H9 (cell line): ENCODE data around the gene CNOT10. TPM values are rescaled to one million over a fixed set of nuclear protein-coding genes. Genes with fewer than 3 reads are reported as not detected.

Experiments
- DNase-seq: peaks from one replicate; pipeline ENCODE4 v3.0.0-alpha.2; 2017
- H2AFZ ChIP-seq: one replicate; pipeline ENCODE4 v1.6.1; 2013; ENCODE audit warnings: mild to moderate bottlenecking, low read length, control low read depth, moderate library complexity
- H2AK5ac ChIP-seq: 2 replicates; pipeline ENCODE4 v1.6.1; 2013; ENCODE audit warnings: low read length, control low read depth, mixed read lengths; ENCODE audit not compliant: insufficient read length
- H2BK120ac ChIP-seq: one replicate; pipeline ENCODE4 v1.6.1; 2013; ENCODE audit warnings: low read depth, mild to moderate bottlenecking, low read length, control low read depth, inconsistent platforms; ENCODE audit not compliant: poor library complexity, severe bottlenecking
- H2BK12ac ChIP-seq: 2 replicates; pipeline ENCODE4 v1.6.1; 2013; ENCODE audit warnings: low read length, control low read depth, mixed read lengths, low read depth; ENCODE audit not compliant: insufficient read length
- H2BK15ac ChIP-seq: 2 replicates; pipeline ENCODE4 v1.6.1; 2013; ENCODE audit warnings: low read depth, low read length, control low read depth
- H2BK20ac ChIP-seq: one replicate; pipeline ENCODE4 v1.6.1; 2013; ENCODE audit warnings: low read depth, mild to moderate bottlenecking, low read length, control low read depth, inconsistent platforms; ENCODE audit not compliant: poor library complexity, severe bottlenecking
- H2BK5ac ChIP-seq: 2 replicates; pipeline ENCODE4 v1.6.1; 2013; ENCODE audit warnings: low read length, control low read depth, mixed read lengths; ENCODE audit not compliant: insufficient read length
- H3K14ac ChIP-seq: 2 replicates; pipeline ENCODE4 v1.6.1; 2013; ENCODE audit warnings: low read length, control low read depth; ENCODE audit not compliant: insufficient read depth
- H3K18ac ChIP-seq: 2 replicates; pipeline ENCODE4 v1.6.1; 2013; ENCODE audit warnings: low read depth, mild to moderate bottlenecking, mixed read lengths, low read length, control low read depth; ENCODE audit not compliant: insufficient read length
- H3K23ac ChIP-seq: 2 replicates; pipeline ENCODE4 v1.6.1; 2013; ENCODE audit warnings: low read length, control low read depth, mixed read lengths, low read depth; ENCODE audit not compliant: insufficient read length
- H3K23me2 ChIP-seq: 2 replicates; pipeline ENCODE4 v1.6.1; 2013; ENCODE audit warnings: low read depth, mild to moderate bottlenecking, mixed read lengths, low read length, control low read depth; ENCODE audit not compliant: insufficient read length, poor library complexity, severe bottlenecking
- H3K27ac ChIP-seq: 2 replicates; pipeline ENCODE4 v1.5.1; 2013; ENCODE audit warnings: low read length, control low read depth, mixed read lengths, low read depth; ENCODE audit not compliant: insufficient read length
- H3K27me3 ChIP-seq: 2 replicates; pipeline ENCODE4 v1.6.1; 2013; ENCODE audit warnings: low read length, control low read depth, inconsistent platforms; ENCODE audit not compliant: insufficient read depth
- H3K4ac ChIP-seq: 2 replicates; pipeline ENCODE4 v1.6.1; 2013; ENCODE audit warnings: low read depth, mild to moderate bottlenecking, control low read depth, inconsistent platforms, low read length, moderate library complexity
- H3K4me1 ChIP-seq: 2 replicates; pipeline ENCODE4 v1.6.1; 2013; ENCODE audit warnings: low read length, control low read depth, inconsistent platforms; ENCODE audit not compliant: insufficient read depth
- H3K4me2 ChIP-seq: 2 replicates; pipeline ENCODE4 v1.6.1; 2013; ENCODE audit warnings: low read length, control low read depth, mixed read lengths; ENCODE audit not compliant: insufficient read length, insufficient read depth
- H3K56ac ChIP-seq: 2 replicates; pipeline ENCODE4 v1.6.1; 2013; ENCODE audit warnings: low read depth, mild to moderate bottlenecking, mixed read lengths, low read length, control low read depth; ENCODE audit not compliant: insufficient read length
- H3K79me1 ChIP-seq: 2 replicates; pipeline ENCODE4 v1.6.1; 2013; ENCODE audit warnings: low read depth, mild to moderate bottlenecking, moderate library complexity, low read length, control low read depth, inconsistent platforms; ENCODE audit not compliant: insufficient read depth, poor library complexity, severe bottlenecking
- H3K79me2 ChIP-seq: 2 replicates; pipeline ENCODE4 v1.6.1; 2013; ENCODE audit warnings: low read length, control low read depth, inconsistent platforms; ENCODE audit not compliant: insufficient read depth
- H3K9ac ChIP-seq: 2 replicates; pipeline ENCODE4 v1.6.1; 2013; ENCODE audit warnings: low read length, control low read depth, mixed read lengths; ENCODE audit not compliant: insufficient read length; ENCODE audit errors: extremely low read depth
- H3K9me3 ChIP-seq: one replicate; pipeline ENCODE4 v1.6.1; 2013; ENCODE audit warnings: low read depth, low read length, inconsistent platforms; ENCODE audit not compliant: control insufficient read depth
- H3T11ph ChIP-seq: one replicate; pipeline ENCODE4 v1.6.1; 2013; ENCODE audit warnings: mild to moderate bottlenecking, low read length, control low read depth, inconsistent platforms
- H4K20me1 ChIP-seq: one replicate; pipeline ENCODE4 v1.6.1; 2013; ENCODE audit not compliant: control insufficient read depth, insufficient read length, insufficient read depth
- H4K5ac ChIP-seq: 2 replicates; pipeline ENCODE4 v1.6.1; 2013; ENCODE audit warnings: low read depth, mild to moderate bottlenecking, mixed read lengths, low read length, control low read depth; ENCODE audit not compliant: insufficient read length
- H4K8ac ChIP-seq: replicated peaks from 2 replicates; pipeline ENCODE4 v1.6.1; 2013; ENCODE audit warnings: low read length, control low read depth, mixed read lengths, low read depth; ENCODE audit not compliant: insufficient read length
- H4K91ac ChIP-seq: 2 replicates; pipeline ENCODE4 v1.6.1; 2013; ENCODE audit warnings: low read depth, mild to moderate bottlenecking, moderate library complexity, mixed read lengths, low read length, control low read depth; ENCODE audit not compliant: insufficient read length
- H3K27ac Mint-ChIP-seq, 3 experiments: 2 replicates in 2 of 3; 3 replicates in 1 of 3; pipeline ENCODE4 v1.8.0; 2020 to 2021; ENCODE audit warnings: mixed read lengths in 3 of 3, mild to moderate bottlenecking in 1 of 3, moderate library complexity in 1 of 3
- H3K27me3 Mint-ChIP-seq: 2 replicates; pipeline ENCODE4 v1.8.0; 2021; ENCODE audit warnings: low read depth, mild to moderate bottlenecking, moderate library complexity, mixed read lengths
- H3K36me3 Mint-ChIP-seq, 3 experiments: 2 replicates in 2 of 3; 3 replicates in 1 of 3; pipeline ENCODE4 v1.8.0; 2020 to 2021; ENCODE audit warnings: low read depth in 3 of 3, mixed read lengths in 3 of 3; ENCODE audit not compliant: insufficient read depth in 1 of 3
- H3K4me1 Mint-ChIP-seq, 2 experiments: 2 replicates each; pipeline ENCODE4 v1.8.0; 2020; ENCODE audit warnings: mixed read lengths in 2 of 2
- H3K4me3 Mint-ChIP-seq, 2 experiments: 2 replicates in 1 of 2; 3 replicates in 1 of 2; pipeline ENCODE4 v1.8.0; 2020 to 2021; ENCODE audit warnings: mild to moderate bottlenecking in 2 of 2, mixed read lengths in 2 of 2, moderate library complexity in 1 of 2
- H3K9me3 Mint-ChIP-seq, 2 experiments: 2 replicates in 1 of 2; 3 replicates in 1 of 2; pipeline ENCODE4 v1.8.0; 2020; ENCODE audit warnings: mild to moderate bottlenecking in 2 of 2, mixed read lengths in 2 of 2, moderate library complexity in 1 of 2
- CTCF ChIP-seq: fragments of 200-600 bp; sonication (generic); conservative IDR thresholded peaks from 3 replicates; pipeline ENCODE4 v1.8.0; 2021; ENCODE audit warnings: antibody characterized with exemption, mild to moderate bottlenecking
- WGBS: extraction: QIAGEN DNeasy Blood & Tissue Kit; methylation state at CpG from one replicate; pipeline ENCODE4 v1.1.7; 2013; ENCODE audit warnings: missing lambda C conversion rate, low lambda C conversion rate, mixed read lengths; ENCODE audit not compliant: insufficient read length; ENCODE audit errors: extremely low coverage; 5-methylcytosine and 5-hydroxymethylcytosine counted together
- total RNA-seq: library from RNA; stranded (reverse); gene quantifications from 2 replicates; pipeline ENCODE4 v1.2.1, GENCODE V29; 2021

Gene CNOT10
- total RNA-seq, 1 experiment from 2014 or later: 55.4 TPM

- WGBS: no CpG with 5 or more reads among the region's 1 CpG
Observed at GRCh38 chr3:32712506-32713055, 27.6 kb downstream of the CNOT10 start.

More at GRCh38 chr3:32712506-32713055, 27.6 kb downstream of the CNOT10 start:
- no peak overlapping the region for H4K8ac ChIP-seq
- H4K5ac ChIP-seq: no peak overlapping the region
- no peaks in the 10 kb centered on the region for H3K9me3 ChIP-seq
- H3K23me2 ChIP-seq: no peaks in the 10 kb centered on the region
- H3K27ac ChIP-seq: no peak overlapping the region
- no peak overlapping the region for H2BK15ac ChIP-seq
- no peak for DNase-seq
- no peaks in the 10 kb centered on the region for H3K9me3 Mint-ChIP-seq
- H3K4me1 Mint-ChIP-seq: no peaks in the 10 kb centered on the region
- no peak overlapping the region for H3K4me2 ChIP-seq
- no peak overlapping the region for H2AK5ac ChIP-seq
- no peak overlapping the region for H3K4ac ChIP-seq
- H2BK5ac ChIP-seq: no peak overlapping the region
- no peak overlapping the region for H3K18ac ChIP-seq
- H3K4me1 ChIP-seq: no peaks in the 10 kb centered on the region
- no peak overlapping the region for H2BK120ac ChIP-seq
- no peak overlapping the region for H3T11ph ChIP-seq
- no peak overlapping the region for H2BK12ac ChIP-seq
- H2AFZ ChIP-seq: no peak overlapping the region
- no peaks in the 10 kb centered on the region for H3K27me3 ChIP-seq
- no peak overlapping the region for H3K4me3 Mint-ChIP-seq
- no peaks in the 10 kb centered on the region for H3K79me1 ChIP-seq
- H4K20me1 ChIP-seq: no peaks in the 10 kb centered on the region
- H3K27me3 Mint-ChIP-seq: no peaks in the 10 kb centered on the region
- no peak overlapping the region for H3K23ac ChIP-seq
- no peak overlapping the region for H3K9ac ChIP-seq
- no peaks in the 10 kb centered on the region for H3K79me2 ChIP-seq
- peaks cover 22 to 76% (median 63%) of the 10 kb centered on the region in 3 experiments; a peak in 6 of 7 replicates for H3K36me3 Mint-ChIP-seq
- no peak overlapping the region for H2BK20ac ChIP-seq
- H3K56ac ChIP-seq: no peak overlapping the region
- no peak overlapping the region for H3K14ac ChIP-seq
- no peak overlapping the region for H4K91ac ChIP-seq
- TF ChIP-seq CTCF: no peak
- no peak overlapping the region for H3K27ac Mint-ChIP-seq
